GM19240 (cell line): ENCODE data around the gene CRB2.
A peak's percentile ranks its signal among the peaks of the same experiment; 100 is the strongest.
"Not testable (repeated sequence)": the region's sequence is repeated elsewhere in the genome, so short reads cannot be mapped to it uniquely, and the experiment has no call there.

Experiments
- DNase-seq: peaks from one replicate; pipeline ENCODE4 v3.0.0; 2011; ENCODE audit warnings: low spot score; ENCODE audit not compliant: insufficient read length

CRB2 gene

GRCh38 chr9:123380852-123381705, 25.1 kb downstream of the CRB2 start:
- DNase-seq = no peak

GRCh38 chr9:123382653-123383511, 26.9 kb downstream of the CRB2 start:
- DNase-seq = no peak

DNA sequence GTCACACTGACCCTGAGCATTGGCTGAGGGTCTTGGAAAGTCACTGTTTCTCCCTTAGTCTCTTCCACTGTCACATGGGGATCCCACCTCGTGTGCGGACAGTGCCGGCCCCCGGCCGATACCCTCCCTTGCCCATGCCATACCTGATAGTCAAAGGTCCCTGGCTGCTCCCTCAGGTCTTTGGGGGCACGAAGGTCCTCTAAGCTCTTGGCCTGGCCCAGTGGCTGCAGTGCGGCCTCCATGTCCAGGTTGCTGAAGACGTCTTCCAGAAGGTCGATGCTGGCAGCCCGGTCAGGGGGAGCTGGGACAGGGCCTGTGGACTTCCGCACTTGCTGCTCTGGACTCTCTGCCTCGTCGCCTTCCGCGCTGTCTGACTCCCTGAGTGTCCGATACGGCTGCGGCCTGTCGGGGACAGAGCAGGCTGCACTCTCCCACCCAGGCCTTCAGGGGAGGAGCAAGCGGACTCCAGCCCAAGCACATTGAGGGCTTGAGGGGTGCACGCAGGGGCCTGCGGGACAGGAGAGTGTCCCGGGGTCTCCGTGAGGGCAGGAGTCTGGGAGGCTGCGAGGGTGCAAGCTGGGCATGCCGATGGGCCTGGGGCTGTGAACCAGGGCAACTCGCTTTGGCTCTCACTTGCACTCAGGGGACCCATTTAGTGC, 27.6 kb downstream of the CRB2 start:
- no peak for DNase-seq

DNA sequence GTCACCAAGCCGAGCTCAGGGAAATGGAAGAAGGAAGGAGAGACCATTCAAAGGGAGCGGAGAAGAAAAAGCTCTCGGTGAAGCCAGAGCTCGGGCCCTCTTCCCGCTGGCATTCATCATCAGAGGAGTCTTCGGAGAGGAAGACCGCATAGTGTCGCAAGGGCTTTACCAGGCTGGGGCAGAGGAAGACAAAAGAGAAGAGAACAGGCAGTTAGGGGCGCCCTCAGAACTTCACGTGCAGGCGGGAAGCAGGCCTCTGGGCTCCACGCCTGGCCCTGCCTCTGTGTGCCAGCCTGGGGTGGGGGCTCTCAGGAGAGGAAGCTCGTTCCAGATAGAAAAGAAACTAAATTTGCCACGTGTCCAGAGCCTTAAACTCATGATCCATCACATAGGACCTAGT, 31.7 kb downstream of the CRB2 start:
- no peak for DNase-seq

DNA sequence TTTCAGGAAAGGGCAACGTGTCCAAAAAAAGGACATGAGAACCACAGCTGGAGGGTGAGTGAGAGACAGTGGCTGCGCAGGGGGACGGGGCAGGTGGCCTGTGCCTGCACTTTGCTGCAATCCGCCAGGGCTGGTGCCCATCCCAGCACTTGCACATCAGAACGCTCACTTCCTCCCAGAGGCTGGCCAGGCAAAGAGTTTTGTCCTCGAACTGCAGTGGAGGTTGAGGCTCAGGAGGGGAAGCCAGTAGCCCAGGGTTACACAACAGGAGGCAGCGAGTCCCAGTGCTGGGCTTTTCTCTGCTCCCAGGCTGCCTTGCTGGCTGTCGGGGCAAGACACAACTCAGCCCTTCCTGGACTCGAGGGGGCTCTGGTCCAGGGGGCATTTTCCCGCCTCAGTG, 33.1 kb downstream of the CRB2 start:
- DNase-seq = no peak

DNA sequence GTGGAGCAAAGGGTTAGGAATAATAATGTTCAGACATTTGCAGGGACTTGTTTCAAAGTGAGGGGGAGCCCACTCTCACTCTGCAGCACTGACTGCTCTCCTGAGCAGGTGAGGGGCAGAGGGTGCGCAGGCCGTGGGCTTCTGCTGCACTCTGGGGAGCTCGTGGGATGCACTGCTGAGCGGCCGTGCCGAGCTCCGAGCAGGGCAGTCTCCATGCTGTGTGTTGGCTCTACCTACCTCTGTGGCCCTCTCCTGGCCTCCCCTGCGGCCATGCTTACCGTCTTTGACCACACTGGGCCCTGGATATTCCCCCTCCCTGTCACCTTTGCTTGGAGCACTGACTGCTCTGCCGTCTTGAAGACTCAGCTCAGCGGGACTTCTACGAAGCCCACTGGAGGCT, 33.7 kb downstream of the CRB2 start:
- no peak for DNase-seq

GRCh38 chr9:123390337-123391135, 34.5 kb downstream of the CRB2 start:
- DNase-seq = no peak

DNA sequence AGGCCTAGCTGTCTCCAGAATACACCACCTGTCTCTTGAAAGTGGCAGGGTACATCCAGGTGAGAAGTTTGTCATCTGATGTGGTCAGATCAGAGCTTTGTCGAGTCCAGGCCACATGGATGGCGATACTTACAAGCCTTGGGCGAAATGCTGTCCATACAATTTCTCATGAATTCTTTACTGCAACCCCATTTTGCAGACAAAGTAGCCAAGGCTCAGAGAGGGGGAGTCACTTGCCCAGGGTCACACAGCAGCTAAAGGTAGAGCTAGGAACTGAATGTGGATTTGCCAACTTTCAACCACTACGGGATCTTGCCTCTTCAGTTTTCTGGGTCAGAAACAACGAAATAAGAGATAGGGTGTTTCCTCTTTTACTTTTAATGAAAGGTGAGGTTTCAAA, 35.2 kb downstream of the CRB2 start:
- no peak for DNase-seq

GRCh38 chr9:123391946-123392345, 35.9 kb downstream of the CRB2 start:
- no peak for DNase-seq

GRCh38 chr9:123392802-123393201, 36.8 kb downstream of the CRB2 start:
- DNase-seq = no peak

- no peak for DNase-seq
Measured at GRCh38 chr9:123394291-123395235, 38.6 kb downstream of the CRB2 start.

- DNase-seq = no peak
Measured at GRCh38 chr9:123395276-123395688, 39.3 kb downstream of the CRB2 start.

GRCh38 chr9:123395689-123396511, 39.9 kb downstream of the CRB2 start:
- DNase-seq = no peak

- DNase-seq = no peak
Measured at GRCh38 chr9:123397975-123398374, 42.0 kb downstream of the CRB2 start.

DNA sequence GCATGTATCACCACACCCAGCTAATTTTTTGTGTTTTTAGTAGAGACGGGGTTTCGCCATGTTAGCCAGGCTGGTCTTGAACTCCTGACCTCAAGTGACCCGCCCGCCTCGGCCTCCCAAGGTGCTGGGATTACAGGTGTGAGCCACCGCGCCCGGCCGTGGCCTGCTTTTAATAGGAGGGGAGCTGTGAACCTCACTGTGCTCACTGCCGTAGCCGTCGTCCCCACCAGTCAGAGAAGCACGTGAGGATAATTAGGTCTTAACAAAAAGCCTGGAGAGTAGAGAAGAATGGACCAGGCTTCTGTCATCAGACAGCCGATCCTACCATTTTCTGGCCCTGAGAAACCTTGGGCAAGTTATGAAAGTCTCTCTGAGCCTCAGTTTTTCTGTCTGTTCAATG, 42.9 kb downstream of the CRB2 start:
- DNase-seq = not testable (repeated sequence)

DNA sequence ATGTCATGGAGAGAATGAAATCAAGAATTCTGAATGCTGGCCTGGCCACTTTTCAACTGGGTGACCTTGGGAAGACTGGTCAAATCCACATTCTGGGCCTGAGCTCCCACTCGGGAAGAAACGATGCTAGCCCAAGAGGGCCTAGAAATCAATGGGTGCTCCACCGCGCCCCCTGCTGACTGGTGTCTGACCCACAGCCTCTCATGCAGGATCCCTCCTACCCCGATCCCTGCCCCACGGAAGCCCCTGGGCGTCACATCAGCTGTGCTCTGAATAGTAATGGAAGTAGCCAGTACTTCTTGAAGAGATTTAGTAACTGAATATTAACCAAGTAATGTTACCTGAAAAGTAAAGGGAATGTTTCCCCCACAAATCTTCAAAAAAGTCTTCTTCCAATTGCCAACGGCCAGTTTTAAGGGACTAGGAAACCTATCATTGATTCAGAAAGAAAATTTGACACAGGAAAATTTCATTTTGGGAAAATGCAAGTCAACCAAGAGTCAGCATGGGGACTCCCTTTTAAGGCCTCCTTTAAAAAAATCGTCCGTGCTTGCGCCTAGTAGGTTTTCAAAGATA, 43.9 kb downstream of the CRB2 start:
- DNase-seq = no peak

DNA sequence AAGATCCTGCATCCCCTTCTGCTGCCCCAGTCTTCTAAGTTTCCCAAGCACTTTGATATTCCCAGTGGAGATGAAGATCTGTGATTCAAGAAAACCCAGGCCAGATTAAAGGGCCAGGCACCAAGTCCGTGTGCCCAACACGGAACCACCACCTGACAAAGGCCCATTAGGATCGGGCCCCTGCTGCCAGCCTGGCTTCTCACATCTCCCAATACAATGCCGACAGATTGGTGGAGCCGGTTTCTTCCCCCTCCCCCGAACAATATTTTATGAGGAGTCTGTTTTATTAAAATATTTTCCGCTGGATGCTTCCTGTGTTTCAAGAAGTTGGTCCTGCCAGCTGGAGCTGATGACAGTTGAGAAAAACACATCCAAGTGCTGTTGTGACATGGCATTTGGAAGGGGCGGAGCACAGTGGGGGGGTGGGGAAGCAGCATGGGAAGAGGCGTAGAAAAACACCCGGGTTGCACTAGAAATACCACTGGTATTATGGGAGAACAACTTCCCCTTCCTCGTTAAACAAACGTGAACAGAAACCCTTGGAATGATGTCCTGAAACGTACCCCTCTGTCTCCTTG, 45.0 kb downstream of the CRB2 start:
- no peak for DNase-seq

DNA sequence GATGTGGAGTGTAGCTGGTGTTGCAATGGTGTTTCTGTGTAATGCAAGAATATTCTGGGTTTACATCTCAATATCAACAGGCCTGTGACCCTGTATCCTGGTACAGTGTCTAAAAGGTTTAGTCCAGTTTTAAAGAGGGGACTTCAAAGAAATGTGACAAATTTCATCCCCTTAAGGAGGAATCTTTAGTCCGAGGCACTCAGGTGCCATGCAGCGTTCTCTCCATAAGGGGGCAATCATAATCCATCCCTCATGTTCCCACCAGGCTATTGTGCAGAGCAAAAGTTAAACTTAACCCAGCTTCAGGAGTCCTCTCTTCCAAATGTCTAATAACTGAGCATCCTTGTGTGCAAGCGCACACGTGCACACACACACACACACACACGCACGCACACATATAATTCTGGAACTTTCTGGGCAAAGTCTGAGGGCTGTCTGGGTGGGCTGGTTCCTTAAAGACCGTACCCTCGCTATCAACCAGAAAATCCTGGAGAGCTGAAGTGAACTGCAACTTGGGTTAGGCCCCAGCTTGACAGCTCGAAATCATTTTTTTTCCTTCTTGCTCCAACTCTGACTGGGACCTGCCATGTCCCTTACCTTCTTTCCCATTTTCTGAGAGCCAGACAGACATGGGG, 46.0 kb downstream of the CRB2 start:
- peak; percentile 51 for DNase-seq
